ENCODE results near the gene CCDC191.

GRCh38 chr3:114014211-114014610 lies 42.1 kb downstream of the CCDC191 start:
- no peak for TF ChIP-seq EP300 (IDR thresholded peaks at IDR 0.05)
- TF ChIP-seq CTCF (IDR thresholded peaks at IDR 0.05): no peak
- TF ChIP-seq POLR2A (IDR thresholded peaks at IDR 0.05): no peak
